ENCODE results near the gene CYB5D1.
A peak's percentile ranks its signal among the peaks of the same experiment; 100 is the strongest.

The CYB5D1 gene

DNA sequence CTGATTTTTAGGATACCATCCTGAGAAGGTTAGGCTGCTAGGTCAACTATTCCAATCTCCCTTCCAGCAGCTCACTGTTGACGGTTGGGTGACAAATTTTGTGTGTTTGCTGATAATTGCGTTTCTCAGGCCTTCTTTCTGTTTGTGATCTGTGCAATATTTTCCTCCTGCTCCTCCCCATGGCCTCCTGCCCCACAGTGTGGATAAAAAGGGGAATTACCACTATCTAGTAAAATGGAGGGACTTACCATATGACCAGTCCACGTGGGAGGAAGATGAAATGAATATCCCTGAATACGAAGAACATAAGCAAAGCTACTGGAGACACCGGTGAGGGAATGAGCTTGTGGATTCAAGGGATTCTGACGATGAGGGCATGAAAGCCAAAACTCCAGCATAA lies 40.0 kb downstream of the CYB5D1 start:
- peak; percentile 17 for DNase-seq (ENCODE audit: low read depth)
- no peak overlapping the region for H3K4me3 ChIP-seq (ENCODE audit: low read depth, low read length)
- TF ChIP-seq, protein P1, sequence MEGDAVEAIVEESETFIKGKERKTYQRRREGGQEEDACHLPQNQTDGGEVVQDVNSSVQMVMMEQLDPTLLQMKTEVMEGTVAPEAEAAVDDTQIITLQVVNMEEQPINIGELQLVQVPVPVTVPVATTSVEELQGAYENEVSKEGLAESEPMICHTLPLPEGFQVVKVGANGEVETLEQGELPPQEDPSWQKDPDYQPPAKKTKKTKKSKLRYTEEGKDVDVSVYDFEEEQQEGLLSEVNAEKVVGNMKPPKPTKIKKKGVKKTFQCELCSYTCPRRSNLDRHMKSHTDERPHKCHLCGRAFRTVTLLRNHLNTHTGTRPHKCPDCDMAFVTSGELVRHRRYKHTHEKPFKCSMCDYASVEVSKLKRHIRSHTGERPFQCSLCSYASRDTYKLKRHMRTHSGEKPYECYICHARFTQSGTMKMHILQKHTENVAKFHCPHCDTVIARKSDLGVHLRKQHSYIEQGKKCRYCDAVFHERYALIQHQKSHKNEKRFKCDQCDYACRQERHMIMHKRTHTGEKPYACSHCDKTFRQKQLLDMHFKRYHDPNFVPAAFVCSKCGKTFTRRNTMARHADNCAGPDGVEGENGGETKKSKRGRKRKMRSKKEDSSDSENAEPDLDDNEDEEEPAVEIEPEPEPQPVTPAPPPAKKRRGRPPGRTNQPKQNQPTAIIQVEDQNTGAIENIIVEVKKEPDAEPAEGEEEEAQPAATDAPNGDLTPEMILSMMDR (IDR thresholded peaks at IDR 0.05; ENCODE audit: insufficient read depth, low read depth, low read length, missing control alignments), result peak; percentile 10

DNA sequence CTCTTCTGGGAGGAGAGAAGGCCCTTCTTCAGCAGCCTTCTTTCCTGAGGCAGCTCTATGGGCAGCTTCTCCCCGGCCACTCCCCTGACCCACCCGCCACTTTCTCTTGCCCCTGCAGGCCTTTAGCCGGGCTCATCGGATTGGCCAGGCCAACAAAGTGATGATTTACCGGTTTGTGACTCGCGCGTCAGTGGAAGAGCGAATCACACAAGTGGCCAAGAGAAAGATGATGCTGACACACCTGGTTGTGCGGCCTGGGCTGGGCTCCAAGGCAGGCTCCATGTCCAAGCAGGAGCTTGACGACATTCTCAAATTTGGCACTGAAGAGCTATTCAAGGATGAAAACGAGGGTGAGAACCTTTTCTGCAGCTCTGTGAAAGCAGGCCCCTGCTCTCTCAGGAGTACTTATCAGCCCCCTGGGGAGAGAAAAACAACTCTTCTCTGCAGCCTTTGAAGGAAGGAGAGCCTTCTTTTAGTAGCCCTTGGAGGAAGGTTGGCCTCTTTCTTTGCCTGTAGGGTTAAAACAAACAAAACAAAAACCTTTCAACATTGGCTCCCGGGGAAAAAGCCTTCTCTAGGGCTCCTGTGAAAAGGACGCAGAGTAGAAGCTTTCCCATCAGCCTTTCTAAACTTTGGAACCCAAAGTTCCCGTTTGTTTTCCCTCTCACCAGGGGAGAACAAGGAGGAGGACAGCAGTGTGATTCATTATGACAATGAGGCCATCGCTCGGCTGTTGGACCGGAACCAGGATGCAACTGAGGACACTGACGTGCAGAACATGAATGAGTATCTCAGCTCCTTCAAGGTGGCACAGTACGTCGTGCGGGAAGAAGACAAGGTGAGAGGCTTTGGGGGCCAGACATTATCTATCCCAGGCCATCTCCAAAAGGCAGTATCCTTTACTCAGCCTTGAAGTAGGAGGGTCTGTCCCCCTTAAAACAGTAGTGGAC lies 45.6 kb downstream of the CYB5D1 start:
- TF ChIP-seq, protein P1 (IDR thresholded peaks at IDR 0.05; ENCODE audit: insufficient read depth, low read depth, low read length, missing control alignments), result no peak
- DNase-seq (ENCODE audit: low read depth), result no peak
- no peak overlapping the region for H3K4me3 ChIP-seq (ENCODE audit: low read depth, low read length)

DNA sequence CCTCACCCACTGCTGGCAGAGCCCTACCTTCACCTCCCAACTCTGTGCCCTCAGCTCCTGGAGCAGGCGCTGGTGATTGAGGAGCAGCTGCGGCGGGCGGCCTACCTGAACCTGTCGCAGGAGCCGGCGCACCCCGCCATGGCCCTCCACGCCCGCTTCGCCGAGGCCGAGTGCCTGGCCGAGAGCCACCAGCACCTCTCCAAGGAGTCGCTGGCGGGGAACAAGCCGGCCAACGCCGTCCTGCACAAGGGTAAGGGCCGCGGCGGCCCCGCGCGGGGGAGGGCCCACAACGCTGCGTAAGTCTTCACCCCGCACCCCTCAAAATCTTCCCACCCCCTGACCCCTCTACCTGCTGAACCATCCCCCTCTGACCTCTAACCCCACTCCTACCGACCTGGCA lies 51.3 kb downstream of the CYB5D1 start:
- no peak for DNase-seq (ENCODE audit: low read depth)
- TF ChIP-seq, protein P1 (IDR thresholded peaks at IDR 0.05; ENCODE audit: insufficient read depth, low read depth, low read length, missing control alignments), result no peak
- H3K4me3 ChIP-seq (ENCODE audit: low read depth, low read length), result no peak overlapping the region

DNA sequence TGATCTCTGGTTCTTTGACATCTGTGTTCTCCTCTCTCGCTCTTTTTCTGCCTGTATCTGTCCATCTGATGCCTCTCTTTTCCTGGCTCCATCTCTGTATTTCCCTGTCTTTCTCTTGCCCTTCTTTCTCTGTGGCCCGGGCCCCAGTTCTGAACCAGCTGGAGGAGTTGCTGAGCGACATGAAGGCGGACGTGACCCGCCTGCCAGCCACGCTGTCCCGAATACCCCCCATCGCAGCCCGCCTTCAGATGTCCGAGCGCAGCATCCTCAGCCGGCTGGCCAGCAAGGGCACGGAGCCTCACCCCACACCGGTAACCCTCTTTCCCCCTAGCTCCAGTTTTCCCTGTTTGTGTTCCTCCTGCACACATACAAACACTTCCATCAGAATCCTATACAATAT lies 52.5 kb downstream of the CYB5D1 start:
- no peak overlapping the region for H3K4me3 ChIP-seq (ENCODE audit: low read depth, low read length)
- DNase-seq (ENCODE audit: low read depth), result no peak
- TF ChIP-seq, protein P1 (IDR thresholded peaks at IDR 0.05; ENCODE audit: insufficient read depth, low read depth, low read length, missing control alignments), result no peak

DNA sequence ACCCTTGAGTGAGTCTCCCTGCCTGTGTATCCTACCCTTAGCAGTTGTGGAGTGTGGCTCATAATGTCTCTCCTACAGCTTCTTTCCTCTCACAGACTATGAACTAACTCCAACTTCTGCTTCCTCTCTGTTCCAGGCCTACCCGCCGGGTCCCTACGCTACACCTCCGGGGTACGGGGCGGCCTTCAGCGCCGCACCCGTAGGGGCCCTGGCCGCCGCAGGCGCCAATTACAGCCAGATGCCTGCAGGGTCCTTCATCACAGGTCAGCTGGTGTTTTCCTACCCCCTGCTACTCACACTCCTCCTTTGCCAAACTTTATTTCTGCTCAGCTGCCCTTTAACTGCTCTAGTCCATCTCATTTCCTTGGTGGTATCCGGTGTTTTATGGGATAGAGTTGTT lies 52.9 kb downstream of the CYB5D1 start:
- no peak overlapping the region for H3K4me3 ChIP-seq (ENCODE audit: low read depth, low read length)
- TF ChIP-seq, protein P1 (IDR thresholded peaks at IDR 0.05; ENCODE audit: insufficient read depth, low read depth, low read length, missing control alignments), result no peak

DNA sequence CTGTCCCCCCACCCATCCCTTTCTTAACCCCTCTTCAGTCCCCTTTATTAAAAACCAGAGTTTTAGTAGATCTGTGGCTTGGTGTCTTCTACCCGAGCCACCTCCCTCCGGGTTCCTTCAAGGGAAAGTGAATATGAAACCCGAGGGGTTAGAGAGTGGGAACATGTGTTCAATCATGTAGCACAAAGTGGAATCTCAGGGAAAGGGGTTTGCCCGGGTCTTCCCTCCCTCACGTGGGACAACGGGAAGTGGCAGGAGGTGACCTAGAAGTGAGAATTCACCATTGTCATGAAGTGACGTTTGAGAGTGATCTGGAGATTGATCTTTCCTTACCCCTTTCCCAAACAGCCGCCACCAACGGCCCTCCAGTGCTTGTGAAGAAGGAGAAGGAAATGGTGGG lies 53.3 kb downstream of the CYB5D1 start:
- TF ChIP-seq, protein P1 (IDR thresholded peaks at IDR 0.05; ENCODE audit: insufficient read depth, low read depth, low read length, missing control alignments), result no peak
- no peak for DNase-seq (ENCODE audit: low read depth)
- H3K4me3 ChIP-seq (ENCODE audit: low read depth, low read length), result no peak overlapping the region

More for the DNA sequence above, 52.9 kb downstream of the CYB5D1 start:
- DNase-seq (ENCODE audit: low read depth), result no peak
